GM12878 (cell line): Measurements from ENCODE around the gene SELENOM. TPM values are rescaled to one million over a fixed set of nuclear protein-coding genes. Genes with fewer than 3 reads are reported as not detected.

ENCODE experiments used
- ATAC-seq: fragments of 200-7000 bp; cut with Tn5 transposase; 3 replicates; pipeline ENCODE4 v1.9.1; 2020; ENCODE audit warnings: mild to moderate bottlenecking, moderate library complexity
- BruUV-seq: library from RNA; stranded (reverse); fragments of 400-500 nt; replicated peaks from 2 replicates; lab custom pipeline; 2021; lab: Mats Ljungman, UMichigan
- CTCF ChIA-PET: fragments of 300-600 bp; sonication (Branson Sonifier 250); formaldehyde crosslinking; extraction: SDS; loops from one replicate; lab custom pipeline; 2021; ENCODE audit warnings: inconsistent platforms; lab: Yijun Ruan, JAX
- POLR2A ChIA-PET: fragments of 350-600 bp; formaldehyde crosslinking; extraction: SDS; loops from one replicate; lab custom pipeline; 2021; ENCODE audit warnings: inconsistent platforms; lab: Charles Lee
- RAD21 ChIA-PET: fragments of 300-600 bp; sonication (Branson Sonifier 250); formaldehyde crosslinking; loops from one replicate; lab custom pipeline; 2023; ENCODE audit warnings: antibody characterized with exemption; ENCODE audit not compliant: unreplicated experiment; lab: Charles Lee
- SMC1A ChIA-PET: fragments of 300-600 bp; sonication (Branson Sonifier 250); formaldehyde crosslinking; loops from one replicate; lab custom pipeline; 2023; ENCODE audit not compliant: unreplicated experiment, uncharacterized antibody; lab: Charles Lee
- DNase-seq: peaks from one replicate; pipeline ENCODE4 v3.0.0-alpha.2; 2011; ENCODE audit warnings: low read depth, low spot score
- FAIRE-seq: peaks from 3 replicates; lab custom pipeline; 2011; peaks lifted over from hg19 to GRCh38; lab: Jason Lieb, UNC
- H2AFZ ChIP-seq: 2 replicates; pipeline ENCODE4 v1.6.0; 2011; ENCODE audit warnings: low read depth, low read length, control low read depth; ENCODE audit not compliant: control insufficient read depth
- H3K27ac ChIP-seq: 2 replicates; pipeline ENCODE4 v1.5.1; 2011; ENCODE audit warnings: control low read depth; ENCODE audit not compliant: control insufficient read depth, insufficient read depth
- H3K27me3 ChIP-seq, 2 experiments: replicated peaks in 1 of 2; 2 replicates each; pipeline versions ENCODE4 v1.6.0 to v1.6.1; 2011; ENCODE audit warnings: low read length in 1 of 2; ENCODE audit not compliant: control insufficient read depth in 2 of 2, insufficient read depth in 2 of 2
- H3K36me3 ChIP-seq, 2 experiments: 2 replicates each; pipeline ENCODE4 v1.5.1; 2011; ENCODE audit warnings: low read length in 1 of 2; ENCODE audit not compliant: control insufficient read depth in 2 of 2, insufficient read depth in 2 of 2
- H3K4me1 ChIP-seq: 2 replicates; pipeline ENCODE4 v1.6.1; 2011; ENCODE audit warnings: mild to moderate bottlenecking, low read length, moderate library complexity, mixed read lengths; ENCODE audit not compliant: control insufficient read depth, insufficient read depth
- H3K4me2 ChIP-seq: 2 replicates; pipeline ENCODE4 v1.6.0; 2011; ENCODE audit warnings: control low read depth; ENCODE audit not compliant: control insufficient read depth, insufficient read depth
- H3K4me3 ChIP-seq: fragments of 200-600 bp; sonication (generic); 2 replicates; pipeline ENCODE4 v1.5.1; 2016
- H3K79me2 ChIP-seq: 2 replicates; pipeline ENCODE4 v1.6.0; 2011; ENCODE audit warnings: low read length; ENCODE audit not compliant: control insufficient read depth, insufficient read depth
- H3K9ac ChIP-seq: 2 replicates; pipeline ENCODE4 v1.8.0; 2011; ENCODE audit warnings: low read length, control low read depth, mixed read lengths; ENCODE audit not compliant: control insufficient read depth, insufficient read depth
- H3K9me3 ChIP-seq: replicated peaks from 3 replicates; pipeline ENCODE4 v1.5.1; 2011; ENCODE audit warnings: mild to moderate bottlenecking, low read length; ENCODE audit not compliant: control insufficient read depth, insufficient read depth
- H4K20me1 ChIP-seq: 2 replicates; pipeline ENCODE4 v1.6.0; 2011; ENCODE audit not compliant: control insufficient read depth, insufficient read depth
- CEBPB ChIP-seq, 2 experiments: fragments of 150-350 bp in 1 of 2; IDR thresholded peaks; 2 replicates each; pipeline ENCODE4 v1.6.1; 2012 to 2014; ENCODE audit warnings: low read depth in 2 of 2, low read length in 2 of 2, borderline replicate concordance in 1 of 2, inconsistent platforms in 1 of 2
- HDAC2 ChIP-seq: fragments of 200-600 bp; sonication (generic); IDR thresholded peaks from 2 replicates; pipeline ENCODE4 v1.6.1; 2017
- MEF2B ChIP-seq: fragments of 450-650 bp; IDR thresholded peaks from 2 replicates; pipeline ENCODE4 v1.6.1; 2018; ENCODE audit warnings: mild to moderate bottlenecking, moderate library complexity; ENCODE audit not compliant: partially characterized antibody, poor library complexity, severe bottlenecking
- MLLT1 ChIP-seq: fragments of 450-650 bp; IDR thresholded peaks from 2 replicates; pipeline ENCODE4 v1.6.1; 2016; ENCODE audit warnings: mild to moderate bottlenecking
- NR2C1 ChIP-seq: fragments of 450-650 bp; IDR thresholded peaks from 2 replicates; pipeline ENCODE4 v1.6.1; 2017; ENCODE audit warnings: antibody characterized with exemption, mild to moderate bottlenecking, moderate library complexity
- PKNOX1 ChIP-seq: fragments of 450-650 bp; IDR thresholded peaks from 2 replicates; pipeline ENCODE4 v1.6.1; 2016; ENCODE audit warnings: mild to moderate bottlenecking
- SUPT20H ChIP-seq: IDR thresholded peaks from 2 replicates; pipeline ENCODE4 v1.6.1; 2011; ENCODE audit warnings: low read depth, mild to moderate bottlenecking, low read length, moderate library complexity, borderline replicate concordance; ENCODE audit not compliant: control insufficient read depth
- YBX1 ChIP-seq: fragments of 450-650 bp; IDR thresholded peaks from 2 replicates; pipeline ENCODE4 v1.6.1; 2016; ENCODE audit warnings: antibody characterized with exemption
- ZSCAN29 ChIP-seq: fragments of 450-650 bp; IDR thresholded peaks from 2 replicates; pipeline ENCODE4 v1.6.1; 2017; ENCODE audit warnings: mild to moderate bottlenecking, moderate library complexity
- WGBS: methylation state at CpG from one replicate; pipeline ENCODE4 v1.1.6; 2016; ENCODE audit warnings: low lambda C conversion rate; ENCODE audit not compliant: insufficient replicate concordance, insufficient coverage; ENCODE audit errors: missing lambda C conversion rate; 5-methylcytosine and 5-hydroxymethylcytosine counted together
- in situ Hi-C: fragments of 300-500 bp; cut with MboI; formaldehyde crosslinking; loops from 9 replicates; pipeline ENCODE4 v1.14.3; 2018; ENCODE audit warnings: mixed read lengths
- intact Hi-C: fragments of 100-400 bp; cut with micrococcal nuclease; formaldehyde crosslinking; loops from one replicate; pipeline ENCODE4 v1.14.2; 2022; ENCODE audit not compliant: unreplicated experiment
- polyA plus RNA-seq, 11 experiments: library from polyadenylated mRNA; depleted of rRNA in 4 of 11; unstranded in 6 of 11; stranded (reverse) in 5 of 11; fragments of >200 nt; fragmentation: Nextera tagmentation in 4 of 11; fragmentation: Illumina TruSeq in 1 of 11; extraction: Ambion mirVana in 4 of 11; extraction: Trizol in 1 of 11; gene quantifications; 1 replicate in 1 of 11; 2 replicates in 10 of 11; pipeline versions ENCODE4 v1.2.1 to v1.2.3, GENCODE V29; 2011 to 2016; ENCODE audit warnings: inconsistent platforms in 2 of 11, missing spikeins in 2 of 11, low read depth in 1 of 11
- total RNA-seq, 4 experiments: library from RNA; depleted of rRNA in 3 of 4; stranded (reverse); fragments of >200 nt in 3 of 4; fragmentation: Illumina TruSeq in 1 of 4; extraction: Trizol in 1 of 4; gene quantifications; 2 replicates each; pipeline versions ENCODE4 v1.2.1 to v1.2.3, GENCODE V29; 2013 to 2021
- TF ChIP-seq, protein P1 (sequence below): IDR thresholded peaks from 2 replicates; pipeline ENCODE4 v1.6.1; 2011; ENCODE audit warnings: low read depth, low read length, improper control_type of control experiment, borderline replicate concordance
- TF ChIP-seq, protein P2 (sequence below): fragments of 450-650 bp; formaldehyde crosslinking; IDR thresholded peaks from 2 replicates; pipeline ENCODE4 v1.4.0; 2022; ENCODE audit warnings: mild to moderate bottlenecking, moderate library complexity

Gene SELENOM
- total and polyA plus RNA-seq, 10 of the 15 experiments (the other 5 are each of a cell fraction or from before 2014, with no cell fraction given), result 0.80 to 8.3 (median 2.0) TPM

GRCh38 chr22:31091106-31091975 lies 16.0 kb downstream of the SELENOM start (continued):
- TF ChIP-seq, protein P1, sequence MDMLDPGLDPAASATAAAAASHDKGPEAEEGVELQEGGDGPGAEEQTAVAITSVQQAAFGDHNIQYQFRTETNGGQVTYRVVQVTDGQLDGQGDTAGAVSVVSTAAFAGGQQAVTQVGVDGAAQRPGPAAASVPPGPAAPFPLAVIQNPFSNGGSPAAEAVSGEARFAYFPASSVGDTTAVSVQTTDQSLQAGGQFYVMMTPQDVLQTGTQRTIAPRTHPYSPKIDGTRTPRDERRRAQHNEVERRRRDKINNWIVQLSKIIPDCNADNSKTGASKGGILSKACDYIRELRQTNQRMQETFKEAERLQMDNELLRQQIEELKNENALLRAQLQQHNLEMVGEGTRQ, result no peak
- no peak for TF ChIP-seq ZSCAN29
- TF ChIP-seq SUPT20H, result no peak
- no peak for TF ChIP-seq NR2C1
- TF ChIP-seq CEBPB (IDR thresholded peaks at IDR 0.05; ENCODE audit: borderline replicate concordance in 1 of 2, low read depth in 2 of 2, low read length in 2 of 2), result no peak
- TF ChIP-seq YBX1, result no peak
- no peak for TF ChIP-seq MEF2B
- TF ChIP-seq, all 136 proteins: peak for 0

DNA sequence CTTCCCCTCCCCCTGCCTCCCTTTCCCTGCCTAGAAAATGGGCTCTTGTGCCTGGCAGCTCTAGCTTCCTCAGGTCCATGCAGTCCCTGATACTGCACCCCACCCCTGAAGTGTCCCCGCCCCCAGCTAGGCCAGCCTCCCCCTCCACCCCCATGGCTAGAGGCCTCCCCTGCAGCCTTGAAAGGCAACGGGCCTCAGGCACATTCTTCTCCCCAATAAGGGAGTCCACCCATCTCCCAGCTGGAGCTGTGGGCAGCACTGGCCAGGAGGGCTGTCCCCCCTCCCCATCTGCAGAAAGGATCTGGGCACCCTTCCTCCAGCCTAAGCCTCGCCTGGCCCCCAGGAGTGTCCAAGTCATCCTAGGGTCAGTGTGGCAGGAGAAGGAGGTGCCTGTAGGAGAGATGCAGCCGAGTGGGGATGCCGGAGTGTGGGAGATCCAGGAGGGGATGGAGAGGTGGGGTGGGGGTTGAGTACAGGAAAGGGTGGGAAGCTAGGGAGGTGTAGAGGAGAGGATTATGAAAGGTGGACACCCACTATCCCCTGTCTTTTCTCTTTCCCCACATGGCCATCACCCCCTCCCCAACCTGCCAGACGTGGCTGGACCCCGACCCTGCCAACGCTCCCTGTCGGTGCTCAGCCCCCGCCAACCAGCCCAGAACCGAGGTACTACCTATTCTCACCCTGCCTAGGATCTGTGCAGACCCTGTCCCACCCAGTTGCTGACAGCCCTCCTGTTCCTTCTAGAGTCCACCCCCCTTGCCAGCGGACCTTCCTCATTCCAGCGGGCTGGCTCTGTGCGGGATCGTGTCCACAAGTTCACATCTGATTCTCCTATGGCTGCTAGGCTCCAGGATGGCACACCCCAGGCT lies 16.9 kb downstream of the SELENOM start:
- SMC1A ChIA-PET, result no interaction called here
- FAIRE-seq, result no peak
- peaks cover 3% of the 10 kb centered on the region for H3K4me1 ChIP-seq
- H4K20me1 ChIP-seq, result no peaks in the 10 kb centered on the region
- DNase-seq, result no peak
- H3K9ac ChIP-seq, result no peak overlapping the region
- no peaks in the 10 kb centered on the region; the same call in 1 of the 2 replicates for H3K79me2 ChIP-seq
- no peak for ATAC-seq
- H3K27ac ChIP-seq, result no peak overlapping the region
- no peak overlapping the region for H2AFZ ChIP-seq
- POLR2A ChIA-PET, result no interaction called here
- peaks cover 0 to 10% of the 10 kb centered on the region in 2 experiments; a peak in 2 of 4 replicates for H3K36me3 ChIP-seq
- no peaks in the 10 kb centered on the region for H3K27me3 ChIP-seq
- RAD21 ChIA-PET, result no interaction called here
- BruUV-seq, result no TSS peak
- intact Hi-C loops, result no loop called here
- CTCF ChIA-PET, result interaction anchor here (1.7 kb wide), 1 partner anchor 223 kb away, joined by 5 read pairs; no protein-coding TSS in a partner anchor
- WGBS, result 84% methylated on average over 14 of the region's 15 CpGs
- no peaks in the 10 kb centered on the region for H3K9me3 ChIP-seq
- no peak overlapping the region for H3K4me3 ChIP-seq
- in situ Hi-C loops, result no loop called here
- no peak overlapping the region for H3K4me2 ChIP-seq
- TF ChIP-seq MLLT1 (no peak), PKNOX1 (no peak), HDAC2 (no peak)
- TF ChIP-seq, protein P2, sequence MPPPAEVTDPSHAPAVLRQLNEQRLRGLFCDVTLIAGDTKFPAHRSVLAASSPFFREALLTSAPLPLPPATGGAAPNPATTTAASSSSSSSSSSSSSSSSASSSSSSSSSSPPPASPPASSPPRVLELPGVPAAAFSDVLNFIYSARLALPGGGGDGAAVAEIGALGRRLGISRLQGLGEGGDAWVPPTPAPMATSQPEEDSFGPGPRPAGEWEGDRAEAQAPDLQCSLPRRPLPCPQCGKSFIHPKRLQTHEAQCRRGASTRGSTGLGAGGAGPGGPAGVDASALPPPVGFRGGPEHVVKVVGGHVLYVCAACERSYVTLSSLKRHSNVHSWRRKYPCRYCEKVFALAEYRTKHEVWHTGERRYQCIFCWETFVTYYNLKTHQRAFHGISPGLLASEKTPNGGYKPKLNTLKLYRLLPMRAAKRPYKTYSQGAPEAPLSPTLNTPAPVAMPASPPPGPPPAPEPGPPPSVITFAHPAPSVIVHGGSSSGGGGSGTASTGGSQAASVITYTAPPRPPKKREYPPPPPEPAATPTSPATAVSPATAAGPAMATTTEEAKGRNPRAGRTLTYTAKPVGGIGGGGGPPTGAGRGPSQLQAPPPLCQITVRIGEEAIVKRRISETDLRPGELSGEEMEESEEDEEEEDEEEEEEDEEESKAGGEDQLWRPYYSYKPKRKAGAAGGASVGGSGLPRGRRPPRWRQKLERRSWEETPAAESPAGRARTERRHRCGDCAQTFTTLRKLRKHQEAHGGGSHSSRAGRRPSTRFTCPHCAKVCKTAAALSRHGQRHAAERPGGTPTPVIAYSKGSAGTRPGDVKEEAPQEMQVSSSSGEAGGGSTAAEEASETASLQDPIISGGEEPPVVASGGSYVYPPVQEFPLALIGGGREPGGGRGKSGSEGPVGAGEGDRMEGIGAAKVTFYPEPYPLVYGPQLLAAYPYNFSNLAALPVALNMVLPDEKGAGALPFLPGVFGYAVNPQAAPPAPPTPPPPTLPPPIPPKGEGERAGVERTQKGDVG, result no peak
